Spinal cord (tissue), 10 donors: ENCODE results near the gene LHX6. TPM values are rescaled to one million over a fixed set of nuclear protein-coding genes. Genes with fewer than 3 reads are reported as not detected.

Experiments
- DNase-seq, 6 donors: peaks; one replicate each; pipeline versions ENCODE4 v3.0.0 to v3.0.0-alpha.2; 2013 to 2015; ENCODE audit warnings: low spot score in 6 of 6, low read depth in 4 of 6
- H3K27ac ChIP-seq: one replicate; pipeline ENCODE4 v1.5.1; 2013; ENCODE audit warnings: low read depth, low read length, control low read depth
- H3K27me3 ChIP-seq: one replicate; pipeline ENCODE4 v1.6.1; 2013; ENCODE audit warnings: low read length; ENCODE audit not compliant: control insufficient read depth, insufficient read depth
- H3K36me3 ChIP-seq: one replicate; pipeline ENCODE4 v1.6.1; 2013; ENCODE audit warnings: low read length; ENCODE audit not compliant: control insufficient read depth, insufficient read depth
- H3K4me1 ChIP-seq: one replicate; pipeline ENCODE4 v1.6.1; 2013; ENCODE audit warnings: low read length; ENCODE audit not compliant: control insufficient read depth, insufficient read depth
- H3K4me3 ChIP-seq: one replicate; pipeline ENCODE4 v1.5.1; 2013; ENCODE audit warnings: low read depth, low read length, control low read depth
- H3K9me3 ChIP-seq: one replicate; pipeline ENCODE4 v1.6.1; 2013; ENCODE audit warnings: low read length; ENCODE audit not compliant: control insufficient read depth, insufficient read depth
- WGBS: methylation state at CpG from one replicate; pipeline ENCODE4 v1.1.5; 2013; ENCODE audit warnings: missing lambda C conversion rate; ENCODE audit not compliant: insufficient coverage; 5-methylcytosine and 5-hydroxymethylcytosine counted together
- polyA plus RNA-seq, 2 donors: library from polyadenylated mRNA; unstranded; fragments of 120-200 nt; gene quantifications; one replicate each; pipeline ENCODE4 v1.2.1, GENCODE V29; 2013; ENCODE audit not compliant: insufficient read length in 2 of 2
- total RNA-seq, 2 donors: library from RNA; depleted of rRNA in 1 of 2; stranded (reverse); fragments of 120-200 nt in 1 of 2; fragments of >200 nt in 1 of 2; gene quantifications; one replicate each; pipeline versions ENCODE4 v1.2.3 to v1.2.4, GENCODE V29; 2013 to 2014
- donor health status: healthy.

LHX6 gene
- total and polyA plus RNA-seq, 4 donors = 0.99 to 5.1 (median 3.2) TPM

- Histone ChIP-seq H3K4me1 (no peaks in the 10 kb centered on the region), H3K4me3 (no peak overlapping the region), H3K9me3 (no peaks in the 10 kb centered on the region), H3K27me3 (no peaks in the 10 kb centered on the region), H3K36me3 (peaks cover 9% of the 10 kb centered on the region), H3K27ac (no peak overlapping the region)
- no peak for DNase-seq
- 43% methylated on average over 1 of the region's 5 CpGs for WGBS
Measured at GRCh38 chr9:122239722-122240121, 11.0 kb upstream of the LHX6 start.

- Histone ChIP-seq H3K36me3 (no peaks in the 10 kb centered on the region), H3K27me3 (peaks cover 23% of the 10 kb centered on the region), H3K4me1 (no peaks in the 10 kb centered on the region), H3K27ac (no peak overlapping the region), H3K4me3 (no peak overlapping the region), H3K9me3 (no peaks in the 10 kb centered on the region)
- DNase-seq = no peak
- WGBS = 82% methylated on average over 8 of the region's 10 CpGs
Measured at GRCh38 chr9:122236681-122237080, 7.9 kb upstream of the LHX6 start.

GRCh38 chr9:122234022-122234748 is 5.4 kb upstream of the LHX6 start:
- DNase-seq = no peak
- Histone ChIP-seq H3K4me1 (peaks cover under 1% of the 10 kb centered on the region), H3K9me3 (no peaks in the 10 kb centered on the region), H3K27me3 (peaks cover 48% of the 10 kb centered on the region), H3K36me3 (no peaks in the 10 kb centered on the region), H3K27ac (no peak overlapping the region), H3K4me3 (no peak overlapping the region)
- 82% methylated on average over 6 of the region's 7 CpGs for WGBS

GRCh38 chr9:122232796-122233306 is 4.1 kb upstream of the LHX6 start:
- no peak for DNase-seq
- 50% methylated on average over 1 of the region's 6 CpGs for WGBS
- Histone ChIP-seq H3K9me3 (no peaks in the 10 kb centered on the region), H3K4me3 (no peak overlapping the region), H3K4me1 (peaks cover 10% of the 10 kb centered on the region), H3K27me3 (peaks cover 61% of the 10 kb centered on the region), H3K36me3 (no peaks in the 10 kb centered on the region), H3K27ac (no peak overlapping the region)

DNA sequence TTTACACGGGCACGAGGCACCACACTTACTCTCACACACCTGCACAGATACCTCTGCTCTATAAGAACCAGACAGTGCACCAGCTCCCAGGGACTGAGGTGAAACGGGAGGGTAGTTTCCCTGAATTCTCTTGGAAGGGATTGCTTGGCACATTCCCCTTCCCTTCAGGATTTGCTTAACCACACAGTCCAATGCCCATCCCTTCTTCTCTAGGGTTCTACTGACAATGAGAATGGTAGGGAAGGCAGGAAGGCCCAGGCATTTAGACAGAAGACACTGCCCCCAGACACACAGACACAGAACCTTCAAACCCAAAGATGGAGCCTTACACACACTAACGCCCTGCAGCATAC is 704 bp upstream of the LHX6 start:
- H3K4me1 ChIP-seq = peaks cover 29% of the 10 kb centered on the region
- peaks cover 93% of the 10 kb centered on the region for H3K27me3 ChIP-seq
- no peaks in the 10 kb centered on the region for H3K9me3 ChIP-seq
- H3K27ac ChIP-seq = no peak overlapping the region
- no peaks in the 10 kb centered on the region for H3K36me3 ChIP-seq
- no peak for DNase-seq
- WGBS = 57% methylated on average over 2 of the region's 4 CpGs
- no peak overlapping the region for H3K4me3 ChIP-seq

GRCh38 chr9:122228191-122228567 is 578 bp downstream of the LHX6 start:
- WGBS = under 1% methylated on average over 38 of the region's 38 CpGs
- Histone ChIP-seq H3K4me1 (peaks cover 33% of the 10 kb centered on the region), H3K27me3 (peaks cover 98% of the 10 kb centered on the region), H3K4me3 (no peak overlapping the region), H3K27ac (no peak overlapping the region), H3K9me3 (no peaks in the 10 kb centered on the region), H3K36me3 (no peaks in the 10 kb centered on the region)
- peak in 2 of 6 donors; percentile 32 to 56 for DNase-seq

DNA sequence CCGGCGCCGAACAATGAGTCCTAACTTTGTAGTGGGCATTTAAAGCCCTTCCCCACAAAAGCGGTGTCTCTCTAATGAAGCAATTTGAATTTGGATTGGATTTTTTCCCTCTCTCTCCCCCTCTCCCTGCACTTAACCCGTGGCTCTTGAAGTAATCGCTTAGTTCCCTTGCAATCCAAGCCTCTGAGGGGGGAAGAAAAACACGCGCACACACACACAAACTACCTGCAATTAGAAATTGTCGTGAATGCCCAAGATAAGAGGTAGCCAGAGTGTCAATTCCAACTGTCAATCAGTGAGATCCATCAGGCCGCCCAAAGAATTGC is 1.2 kb downstream of the LHX6 start:
- Histone ChIP-seq H3K27me3 (peaks cover 99% of the 10 kb centered on the region), H3K4me3 (no peak overlapping the region), H3K27ac (no peak overlapping the region), H3K4me1 (peaks cover 35% of the 10 kb centered on the region), H3K9me3 (no peaks in the 10 kb centered on the region), H3K36me3 (no peaks in the 10 kb centered on the region)
- WGBS = no CpG with 5 or more reads among the region's 10 CpGs
- DNase-seq = peak in 1 of 6 donors; percentile 31

DNA sequence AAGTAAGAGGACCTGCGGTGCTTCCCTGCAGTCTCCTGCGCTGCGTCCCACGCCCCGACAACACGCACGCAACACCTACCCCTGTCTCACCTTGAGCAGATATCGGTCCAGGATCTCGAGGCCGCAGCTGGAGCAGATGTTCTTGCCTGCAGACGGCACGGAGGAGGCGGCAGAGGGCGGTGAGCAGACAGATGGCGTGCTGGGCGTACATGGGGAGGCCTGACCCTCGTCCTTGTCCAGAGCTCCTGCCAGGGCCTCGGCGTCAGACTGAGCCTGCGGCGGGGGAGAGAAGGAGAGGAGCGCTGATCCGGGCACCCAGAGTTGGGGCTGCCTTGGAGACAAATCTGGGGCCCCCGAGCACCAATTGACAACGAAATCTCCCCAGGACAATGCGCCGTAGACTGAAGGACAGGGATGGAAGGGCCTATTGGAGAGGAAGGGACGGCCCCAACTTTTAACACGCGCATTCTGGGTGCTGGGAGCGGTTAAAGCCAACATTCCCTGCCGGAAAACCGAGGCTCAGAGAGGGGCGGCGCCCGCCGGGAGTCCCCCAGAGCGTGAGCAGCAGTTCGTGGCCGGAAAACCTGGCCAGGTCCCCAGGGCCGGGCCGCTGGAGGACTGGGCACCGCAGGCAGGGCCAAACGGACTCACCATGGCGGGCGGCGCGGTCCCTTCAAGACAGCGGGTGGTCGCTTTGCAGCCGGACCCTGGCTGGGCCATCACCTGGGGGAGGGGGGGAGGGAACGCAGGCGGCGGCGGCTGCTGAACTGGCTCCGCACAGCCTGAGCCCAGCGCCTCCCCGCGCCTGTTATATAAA is 1.8 kb downstream of the LHX6 start:
- Histone ChIP-seq H3K4me1 (peaks cover 35% of the 10 kb centered on the region), H3K36me3 (no peaks in the 10 kb centered on the region), H3K9me3 (no peaks in the 10 kb centered on the region), H3K27ac (no peak overlapping the region), H3K27me3 (peaks cover 99% of the 10 kb centered on the region), H3K4me3 (no peak overlapping the region)
- 3% methylated on average over 48 of the region's 59 CpGs for WGBS
- DNase-seq = no peak

GRCh38 chr9:122226142-122226757 is 2.5 kb downstream of the LHX6 start:
- Histone ChIP-seq H3K9me3 (no peaks in the 10 kb centered on the region), H3K4me3 (no peak overlapping the region), H3K36me3 (no peaks in the 10 kb centered on the region), H3K4me1 (peaks cover 39% of the 10 kb centered on the region), H3K27ac (no peak overlapping the region), H3K27me3 (peaks cover 99% of the 10 kb centered on the region)
- peak in 1 of 6 donors; percentile 33 for DNase-seq
- WGBS = 3% methylated on average over 51 of the region's 51 CpGs
